Hepatocyte (in vitro differentiated cells): ENCODE data around the gene MYH6. TPM values are rescaled to one million over a fixed set of nuclear protein-coding genes. Genes with fewer than 3 reads are reported as not detected.

ENCODE experiments used
- DNase-seq: peaks from one replicate; pipeline ENCODE4 v3.0.0-alpha.2; 2016; ENCODE audit warnings: low spot score
- H2AFZ ChIP-seq: fragments of 200-600 bp; sonication (generic); 2 replicates; pipeline ENCODE4 v1.6.0; 2016; ENCODE audit warnings: antibody characterized with exemption, mild to moderate bottlenecking
- H3K27ac ChIP-seq: fragments of 200-600 bp; sonication (generic); 2 replicates; pipeline ENCODE4 v1.5.1; 2016; ENCODE audit warnings: mild to moderate bottlenecking
- H3K27me3 ChIP-seq: fragments of 200-600 bp; sonication (generic); 2 replicates; pipeline ENCODE4 v1.6.1; 2016
- H3K36me3 ChIP-seq: fragments of 200-600 bp; sonication (generic); replicated peaks from 2 replicates; pipeline ENCODE4 v1.5.1; 2016; ENCODE audit warnings: low read depth; ENCODE audit not compliant: insufficient read depth
- H3K4me1 ChIP-seq: fragments of 200-600 bp; sonication (generic); 2 replicates; pipeline ENCODE4 v1.5.1; 2016; ENCODE audit warnings: mild to moderate bottlenecking, moderate library complexity; ENCODE audit not compliant: insufficient read depth
- H3K4me2 ChIP-seq: fragments of 200-600 bp; sonication (generic); 2 replicates; pipeline ENCODE4 v1.6.0; 2016
- H3K4me3 ChIP-seq: fragments of 200-600 bp; sonication (generic); 2 replicates; pipeline ENCODE4 v1.5.1; 2016; ENCODE audit warnings: mild to moderate bottlenecking
- H3K79me2 ChIP-seq: fragments of 200-600 bp; sonication (generic); 2 replicates; pipeline ENCODE4 v1.6.0; 2017; ENCODE audit warnings: mild to moderate bottlenecking
- H3K9me2 ChIP-seq: fragments of 200-600 bp; sonication (generic); replicated peaks from 2 replicates; pipeline ENCODE4 v1.6.0; 2017; ENCODE audit warnings: mild to moderate bottlenecking; ENCODE audit not compliant: insufficient read depth
- H3K9me3 ChIP-seq: fragments of 200-600 bp; sonication (generic); 2 replicates; pipeline ENCODE4 v1.5.1; 2016; ENCODE audit warnings: low read depth, mild to moderate bottlenecking
- H4K20me1 ChIP-seq: fragments of 200-600 bp; sonication (generic); 2 replicates; pipeline ENCODE4 v1.6.0; 2016; ENCODE audit warnings: mild to moderate bottlenecking; ENCODE audit not compliant: insufficient read depth, poor library complexity, severe bottlenecking
- EZH2 ChIP-seq: fragments of 200-600 bp; sonication (generic); IDR thresholded peaks from 2 replicates; pipeline ENCODE4 v1.6.1; 2016; ENCODE audit warnings: antibody characterized with exemption, mild to moderate bottlenecking, borderline replicate concordance
- EZH2phosphoT487 ChIP-seq: fragments of 200-600 bp; sonication (generic); IDR thresholded peaks from one replicate; pipeline ENCODE4 v1.6.1; 2018; ENCODE audit warnings: antibody characterized with exemption, mild to moderate bottlenecking, low read depth, moderate library complexity; ENCODE audit not compliant: unreplicated experiment, severe bottlenecking
- WGBS: methylation state at CpG from one replicate; pipeline ENCODE4 v1.1.6; 2016; ENCODE audit warnings: low lambda C conversion rate; ENCODE audit errors: missing lambda C conversion rate; 5-methylcytosine and 5-hydroxymethylcytosine counted together
- polyA plus RNA-seq: library from polyadenylated mRNA; unstranded; fragments of >200 nt; fragmentation: Nextera tagmentation; extraction: Ambion mirVana; gene quantifications from 2 replicates; pipeline ENCODE4 v1.2.1, GENCODE V29; 2016
- total RNA-seq: library from RNA; depleted of rRNA; stranded (reverse); fragments of >200 nt; gene quantifications from 2 replicates; pipeline ENCODE4 v1.2.3, GENCODE V29; 2014
- TF ChIP-seq, protein P1 (sequence below): fragments of 200-600 bp; sonication (generic); IDR thresholded peaks from 2 replicates; pipeline ENCODE4 v1.5.1; 2016; ENCODE audit warnings: antibody characterized with exemption, mild to moderate bottlenecking; ENCODE audit not compliant: poor library complexity

Gene MYH6
- total and polyA plus RNA-seq, 2 experiments from 2014 or later: 0.97 TPM; not detected in 1

GRCh38 chr14:23358553-23359166, 49.4 kb downstream of the MYH6 start:
- Histone ChIP-seq H3K9me3 (no peaks in the 10 kb centered on the region), H3K9me2 (no peaks in the 10 kb centered on the region), H3K4me2 (no peak overlapping the region), H3K27ac (no peak overlapping the region), H3K4me3 (no peak overlapping the region), H2AFZ (no peak overlapping the region), H4K20me1 (peaks cover 14% of the 10 kb centered on the region), H3K27me3 (no peaks in the 10 kb centered on the region), H3K79me2 (peaks cover 26% of the 10 kb centered on the region), H3K36me3 (no peaks in the 10 kb centered on the region), H3K4me1 (peaks cover under 1% of the 10 kb centered on the region)
- DNase-seq: no peak
- 90% methylated on average over 12 of the region's 12 CpGs for WGBS
- TF ChIP-seq, protein P1, sequence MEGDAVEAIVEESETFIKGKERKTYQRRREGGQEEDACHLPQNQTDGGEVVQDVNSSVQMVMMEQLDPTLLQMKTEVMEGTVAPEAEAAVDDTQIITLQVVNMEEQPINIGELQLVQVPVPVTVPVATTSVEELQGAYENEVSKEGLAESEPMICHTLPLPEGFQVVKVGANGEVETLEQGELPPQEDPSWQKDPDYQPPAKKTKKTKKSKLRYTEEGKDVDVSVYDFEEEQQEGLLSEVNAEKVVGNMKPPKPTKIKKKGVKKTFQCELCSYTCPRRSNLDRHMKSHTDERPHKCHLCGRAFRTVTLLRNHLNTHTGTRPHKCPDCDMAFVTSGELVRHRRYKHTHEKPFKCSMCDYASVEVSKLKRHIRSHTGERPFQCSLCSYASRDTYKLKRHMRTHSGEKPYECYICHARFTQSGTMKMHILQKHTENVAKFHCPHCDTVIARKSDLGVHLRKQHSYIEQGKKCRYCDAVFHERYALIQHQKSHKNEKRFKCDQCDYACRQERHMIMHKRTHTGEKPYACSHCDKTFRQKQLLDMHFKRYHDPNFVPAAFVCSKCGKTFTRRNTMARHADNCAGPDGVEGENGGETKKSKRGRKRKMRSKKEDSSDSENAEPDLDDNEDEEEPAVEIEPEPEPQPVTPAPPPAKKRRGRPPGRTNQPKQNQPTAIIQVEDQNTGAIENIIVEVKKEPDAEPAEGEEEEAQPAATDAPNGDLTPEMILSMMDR: no peak
- TF ChIP-seq EZH2: no peak
- no peak for TF ChIP-seq EZH2phosphoT487

- H3K27ac ChIP-seq: no peak overlapping the region
- H3K9me3 ChIP-seq: no peaks in the 10 kb centered on the region
- H3K79me2 ChIP-seq: peaks cover 20% of the 10 kb centered on the region
- H3K9me2 ChIP-seq: no peaks in the 10 kb centered on the region
- peaks cover 14% of the 10 kb centered on the region for H4K20me1 ChIP-seq
- 80% methylated on average over 3 of the region's 3 CpGs for WGBS
- no peaks in the 10 kb centered on the region for H3K36me3 ChIP-seq
- H3K4me3 ChIP-seq: no peak overlapping the region
- H2AFZ ChIP-seq: no peak overlapping the region
- H3K4me2 ChIP-seq: no peak overlapping the region
- no peak for TF ChIP-seq EZH2
- TF ChIP-seq, protein P1: no peak
- TF ChIP-seq EZH2phosphoT487: no peak
- H3K27me3 ChIP-seq: no peaks in the 10 kb centered on the region
- DNase-seq: no peak
- H3K4me1 ChIP-seq: no peaks in the 10 kb centered on the region
Measured at GRCh38 chr14:23358042-23358441, 50.0 kb downstream of the MYH6 start.

DNA sequence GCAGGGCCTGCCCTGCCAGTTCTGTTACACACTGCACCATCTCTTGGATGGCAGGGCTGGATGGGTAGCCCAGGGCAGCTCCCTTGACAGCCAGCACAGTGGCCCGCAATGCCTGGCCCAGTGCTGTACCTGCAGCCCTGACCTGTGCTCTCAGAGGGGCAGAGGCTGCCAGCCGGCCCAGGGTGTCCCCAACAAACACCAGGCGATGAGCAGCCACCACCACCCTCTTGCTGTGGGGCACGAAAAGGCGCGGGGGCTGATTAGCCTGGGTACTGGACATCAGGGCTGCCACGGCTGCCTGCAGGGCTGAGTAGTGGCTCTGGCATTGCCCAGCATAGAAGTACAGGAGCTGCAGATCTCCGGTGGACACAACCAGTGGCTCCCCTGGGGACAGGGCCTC, 50.8 kb downstream of the MYH6 start:
- no peak overlapping the region for H3K27ac ChIP-seq
- no peaks in the 10 kb centered on the region for H3K9me3 ChIP-seq
- peaks cover 12% of the 10 kb centered on the region for H4K20me1 ChIP-seq
- H2AFZ ChIP-seq: no peak overlapping the region
- no peaks in the 10 kb centered on the region for H3K27me3 ChIP-seq
- H3K4me1 ChIP-seq: no peaks in the 10 kb centered on the region
- no peak overlapping the region for H3K4me2 ChIP-seq
- no peaks in the 10 kb centered on the region for H3K36me3 ChIP-seq
- 96% methylated on average over 8 of the region's 8 CpGs for WGBS
- H3K4me3 ChIP-seq: no peak overlapping the region
- peaks cover 14% of the 10 kb centered on the region for H3K79me2 ChIP-seq
- TF ChIP-seq, protein P1: no peak
- TF ChIP-seq EZH2phosphoT487: no peak
- no peak for TF ChIP-seq EZH2
- no peak for DNase-seq
- no peaks in the 10 kb centered on the region for H3K9me2 ChIP-seq

DNA sequence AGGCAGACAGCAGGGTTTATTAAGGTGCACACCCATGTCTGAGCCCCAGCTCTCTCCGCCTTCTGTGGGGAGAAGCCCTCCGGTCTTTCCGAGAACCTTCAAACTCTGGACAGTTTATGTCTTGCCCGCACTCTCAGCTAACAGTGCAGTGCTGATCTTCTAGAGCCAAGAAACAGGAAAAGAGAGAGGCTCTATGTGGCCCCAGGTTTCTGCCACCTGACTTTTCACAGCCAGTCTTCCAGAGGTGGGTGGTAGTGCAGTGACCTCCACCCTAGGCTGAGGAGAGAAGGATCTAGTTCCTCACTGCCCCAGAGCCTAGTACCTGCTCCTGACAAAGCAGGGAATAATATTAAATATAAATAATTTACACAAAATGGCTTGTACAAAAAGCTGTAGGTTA, 51.4 kb downstream of the MYH6 start:
- H2AFZ ChIP-seq: no peak overlapping the region
- no peaks in the 10 kb centered on the region for H3K36me3 ChIP-seq
- TF ChIP-seq, protein P1: no peak
- TF ChIP-seq EZH2: no peak
- no peak for TF ChIP-seq EZH2phosphoT487
- no peaks in the 10 kb centered on the region for H3K9me3 ChIP-seq
- no peak overlapping the region for H3K4me2 ChIP-seq
- no peak overlapping the region for H3K27ac ChIP-seq
- H3K27me3 ChIP-seq: no peaks in the 10 kb centered on the region
- WGBS: 93% methylated on average over 4 of the region's 4 CpGs
- H3K4me1 ChIP-seq: no peaks in the 10 kb centered on the region
- peaks cover 10% of the 10 kb centered on the region for H4K20me1 ChIP-seq
- H3K9me2 ChIP-seq: no peaks in the 10 kb centered on the region
- no peak for DNase-seq
- H3K79me2 ChIP-seq: peaks cover 8% of the 10 kb centered on the region
- no peak overlapping the region for H3K4me3 ChIP-seq
